CD8-positive, alpha-beta memory T cell (primary cell): ENCODE results near the gene ERV3-1. TPM values are rescaled to one million over a fixed set of nuclear protein-coding genes. Genes with fewer than 3 reads are reported as not detected.
"Not testable (repeated sequence)": the region's sequence is repeated elsewhere in the genome, so short reads cannot be mapped to it uniquely, and the experiment has no call there.

Experiments
- CTCF ChIA-PET: fragments of 350-600 bp; sonication (Branson Sonifier 250); formaldehyde crosslinking; loops from one replicate; lab custom pipeline; 2021; ENCODE audit warnings: antibody characterized with exemption; lab: Charles Lee
- POLR2A ChIA-PET: fragments of 350-600 bp; sonication (Branson Sonifier 250); formaldehyde crosslinking; loops from one replicate; lab custom pipeline; 2021; ENCODE audit warnings: antibody characterized with exemption; lab: Charles Lee
- DNase-seq, 5 donors: peaks; one replicate each; pipeline versions ENCODE4 v3.0.0 to v3.0.0-alpha.2; 2020 to 2022; ENCODE audit warnings: mixed read lengths in 1 of 5
- H3K27ac ChIP-seq: one replicate; pipeline ENCODE4 v1.7.0; 2013; ENCODE audit warnings: low read depth, mild to moderate bottlenecking, low read length, moderate library complexity
- H3K27me3 ChIP-seq: 2 replicates; pipeline ENCODE4 v1.7.0; 2013; ENCODE audit warnings: low read length, mild to moderate bottlenecking; ENCODE audit not compliant: insufficient read depth, poor library complexity, severe bottlenecking
- H3K36me3 ChIP-seq: 2 replicates; pipeline ENCODE4 v1.7.0; 2013; ENCODE audit warnings: mild to moderate bottlenecking, low read length, moderate library complexity; ENCODE audit not compliant: insufficient read depth
- H3K4me1 ChIP-seq: 2 replicates; pipeline ENCODE4 v1.7.0; 2013; ENCODE audit warnings: mild to moderate bottlenecking, low read length, moderate library complexity; ENCODE audit not compliant: insufficient read depth
- H3K4me3 ChIP-seq: 2 replicates; pipeline ENCODE4 v1.7.0; 2013; ENCODE audit warnings: mild to moderate bottlenecking, low read length
- H3K9me3 ChIP-seq: 2 replicates; pipeline ENCODE4 v1.7.0; 2013; ENCODE audit warnings: mild to moderate bottlenecking, low read length
- H3K27ac Mint-ChIP-seq, 8 donors: one replicate each; pipeline ENCODE4 v1.8.0; 2020 to 2021; ENCODE audit warnings: mixed read lengths in 8 of 8, mild to moderate bottlenecking in 6 of 8, inconsistent platforms in 3 of 8, moderate library complexity in 3 of 8
- H3K27me3 Mint-ChIP-seq, 2 donors: one replicate each; pipeline ENCODE4 v1.8.0; 2020 to 2021; ENCODE audit warnings: mixed read lengths in 2 of 2, mild to moderate bottlenecking in 1 of 2, moderate library complexity in 1 of 2
- H3K36me3 Mint-ChIP-seq, 3 donors: one replicate each; pipeline ENCODE4 v1.8.0; 2020 to 2021; ENCODE audit warnings: mixed read lengths in 3 of 3, inconsistent platforms in 1 of 3, mild to moderate bottlenecking in 1 of 3
- H3K4me1 Mint-ChIP-seq, 3 donors: one replicate each; pipeline ENCODE4 v1.8.0; 2020 to 2021; ENCODE audit warnings: mixed read lengths in 3 of 3, inconsistent platforms in 1 of 3, mild to moderate bottlenecking in 1 of 3
- H3K4me3 Mint-ChIP-seq, 7 donors: one replicate each; pipeline ENCODE4 v1.8.0; 2020 to 2021; ENCODE audit warnings: mixed read lengths in 7 of 7, mild to moderate bottlenecking in 6 of 7, moderate library complexity in 4 of 7, inconsistent platforms in 2 of 7
- H3K9me3 Mint-ChIP-seq, 5 donors: one replicate each; pipeline ENCODE4 v1.8.0; 2020 to 2022; ENCODE audit warnings: mixed read lengths in 5 of 5, mild to moderate bottlenecking in 3 of 5, moderate library complexity in 2 of 5, inconsistent platforms in 1 of 5
- polyA plus RNA-seq: library from polyadenylated mRNA; unstranded; fragments of 300-500 nt; fragmentation: Illumina TruSeq; gene quantifications from one replicate; pipeline ENCODE4 v1.2.3, GENCODE V29; 2021
- total RNA-seq, 2 experiments: library from RNA; stranded (reverse); gene quantifications; one replicate each; pipeline ENCODE4 v1.2.3, GENCODE V29; 2021

Gene ERV3-1
- total and polyA plus RNA-seq, 3 experiments from 2014 or later, result 6.0 to 7.2 (median 7.1) TPM

DNA sequence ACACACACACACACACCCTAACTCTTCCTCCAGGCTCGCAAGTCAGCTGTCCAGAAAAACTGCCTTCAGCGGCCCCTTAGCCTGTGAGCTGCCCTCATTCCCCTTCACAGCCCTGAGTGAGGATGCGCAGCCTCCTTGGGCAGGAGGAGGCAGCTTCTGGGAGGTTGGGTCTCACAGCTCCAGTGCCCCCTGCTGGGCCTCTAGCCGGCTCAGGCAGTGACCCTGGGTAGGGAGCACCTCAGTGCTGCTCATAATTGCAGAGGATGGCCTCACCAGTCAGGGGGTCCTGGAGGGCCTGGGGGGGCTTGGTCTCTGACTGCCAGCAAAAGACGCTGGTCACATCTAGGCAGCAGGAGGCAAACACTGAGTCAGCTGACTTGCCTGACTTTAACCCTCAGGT lies 59.7 kb downstream of the ERV3-1 start:
- H3K36me3 Mint-ChIP-seq, result no peaks in the 10 kb centered on the region
- H3K4me1 Mint-ChIP-seq, result peaks cover 4% of the 10 kb centered on the region in 3 donors
- no peak for DNase-seq
- Histone ChIP-seq H3K9me3 (no peaks in the 10 kb centered on the region), H3K36me3 (no peaks in the 10 kb centered on the region), H3K27ac (no peak overlapping the region), H3K27me3 (peaks cover 15% of the 10 kb centered on the region), H3K4me3 (no peak overlapping the region), H3K4me1 (no peaks in the 10 kb centered on the region)
- H3K27me3 Mint-ChIP-seq, result peaks cover 42 to 58% of the 10 kb centered on the region in 2 donors
- no peak overlapping the region for H3K27ac Mint-ChIP-seq
- H3K4me3 Mint-ChIP-seq, result peak overlapping the region in 2 of 7 donors; percentile 24 to 36
- POLR2A ChIA-PET, result no interaction called here
- CTCF ChIA-PET, result no interaction called here
- H3K9me3 Mint-ChIP-seq, result no peaks in the 10 kb centered on the region

DNA sequence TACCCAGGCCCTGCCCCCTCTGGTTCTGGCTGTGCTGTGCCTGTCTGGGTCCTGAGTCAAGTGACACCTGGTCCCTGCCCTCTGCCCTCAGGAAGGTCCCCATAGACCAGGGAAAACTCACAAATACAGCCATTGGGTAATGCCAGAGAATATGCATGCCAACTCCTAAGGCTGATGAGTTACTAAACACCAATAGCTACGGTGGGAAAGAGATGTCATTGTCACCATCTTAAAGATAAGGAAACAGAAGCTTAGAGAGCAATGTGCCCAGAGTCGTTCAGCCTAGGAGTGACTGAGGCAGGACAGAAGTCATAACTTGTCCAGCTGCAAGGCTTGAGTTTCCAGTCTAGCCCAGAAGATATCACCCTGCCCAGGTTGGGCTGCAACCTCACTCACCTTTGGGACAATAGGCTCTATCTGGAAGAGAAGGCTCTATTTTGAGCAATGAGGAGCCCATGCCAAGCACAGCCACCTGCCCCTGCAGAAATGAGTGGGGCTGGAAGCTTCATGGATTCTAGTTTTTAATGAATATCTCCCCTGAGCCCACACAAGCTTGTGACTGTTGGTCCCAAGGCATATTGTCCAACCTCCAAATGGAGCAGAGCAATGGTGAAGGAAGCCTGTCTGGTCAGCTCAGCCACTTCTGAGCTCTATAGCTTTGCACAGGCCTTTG lies 60.8 kb downstream of the ERV3-1 start:
- Histone ChIP-seq H3K4me3 (no peak overlapping the region), H3K27me3 (peaks cover 15% of the 10 kb centered on the region), H3K4me1 (no peaks in the 10 kb centered on the region), H3K27ac (peak overlapping the region; percentile 54), H3K36me3 (no peaks in the 10 kb centered on the region), H3K9me3 (no peaks in the 10 kb centered on the region)
- H3K36me3 Mint-ChIP-seq, result no peaks in the 10 kb centered on the region
- DNase-seq, result no peak
- H3K9me3 Mint-ChIP-seq, result no peaks in the 10 kb centered on the region
- H3K27ac Mint-ChIP-seq, result no peak overlapping the region
- H3K27me3 Mint-ChIP-seq, result peaks cover 36 to 50% of the 10 kb centered on the region in 2 donors
- peaks cover 2 to 4% (median 4%) of the 10 kb centered on the region in 3 donors for H3K4me1 Mint-ChIP-seq
- ChIA-PET POLR2A (no interaction called here), CTCF (no interaction called here)
- H3K4me3 Mint-ChIP-seq, result no peak overlapping the region

DNA sequence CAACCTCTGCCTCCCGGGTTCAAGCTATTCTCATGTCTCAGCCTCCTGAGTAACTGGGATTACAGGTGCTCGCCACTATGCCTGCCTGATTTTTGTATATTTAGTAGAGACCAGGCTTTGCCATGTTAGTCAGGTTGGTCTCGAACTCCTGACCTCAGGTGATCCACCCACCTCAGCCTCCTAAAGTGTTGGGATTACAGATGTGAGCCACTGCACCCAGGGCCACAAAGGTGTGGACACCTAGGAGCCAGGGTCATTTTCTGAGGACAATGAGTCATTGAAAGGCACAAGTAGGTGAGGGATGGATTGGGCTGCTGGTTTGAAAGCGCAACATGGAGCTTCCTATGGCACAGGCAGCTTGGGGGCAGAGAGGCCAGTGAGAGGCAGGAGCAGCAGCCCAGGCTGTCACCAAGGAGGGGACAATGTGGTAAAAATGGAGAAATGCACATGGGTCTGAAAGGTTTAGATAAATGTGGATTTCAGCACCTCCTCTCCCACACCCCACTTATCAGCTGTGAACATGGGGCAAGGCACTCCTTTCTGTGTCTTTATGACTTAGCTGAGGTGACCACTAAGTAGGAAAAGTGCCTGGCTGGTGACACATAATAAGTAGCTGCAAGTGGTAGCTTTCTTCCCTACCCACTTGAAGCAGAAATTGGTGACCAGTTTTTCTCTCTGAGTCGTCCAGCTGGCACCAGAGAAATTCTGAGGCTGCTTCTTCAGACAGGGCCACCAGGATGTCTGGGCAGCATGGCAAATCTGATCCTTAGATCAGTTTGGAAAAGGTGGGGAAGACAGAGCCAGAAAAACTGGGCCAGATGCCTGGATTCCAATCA lies 61.6 kb downstream of the ERV3-1 start:
- DNase-seq, POLR2A ChIA-PET, H3K4me1 ChIP-seq, H3K36me3 Mint-ChIP-seq, H3K4me3 Mint-ChIP-seq, H3K4me1 Mint-ChIP-seq, H3K9me3 Mint-ChIP-seq, H3K4me3 ChIP-seq, CTCF ChIA-PET, H3K36me3 ChIP-seq, H3K9me3 ChIP-seq: not testable (repeated sequence)
- Histone ChIP-seq H3K27me3 (peaks cover 15% of the 10 kb centered on the region), H3K27ac (peak overlapping the region; percentile 54)
- Mint-ChIP-seq H3K27me3 (peaks cover 36 to 43% of the 10 kb centered on the region in 2 donors), H3K27ac (peak overlapping the region in 1 of 8 donors; percentile 72)

Other genes with a start within 250 kb of the ERV3-1 start
- 10 to 100 TPM in 1 of 2 experiments, 1 to 10 TPM in 1; 9.5 to 10.4 TPM for gene ZNF138, start 212.3 kb downstream of the ERV3-1 start, total RNA-seq
- gene ZNF138, start 212.3 kb downstream of the ERV3-1 start, polyA plus RNA-seq, result 10.7 TPM
- gene ZNF273, start 103.4 kb downstream of the ERV3-1 start, total RNA-seq, result 1 to 10 TPM; 6.8 to 7.1 TPM
- 3.1 TPM for gene ZNF273, start 103.4 kb downstream of the ERV3-1 start, polyA plus RNA-seq
- 1 to 10 TPM; 3.5 to 3.8 TPM for gene ZNF117, start 15.7 kb downstream of the ERV3-1 start, total RNA-seq
- gene ZNF117, start 15.7 kb downstream of the ERV3-1 start, polyA plus RNA-seq, result 0.89 TPM